Heart left ventricle (tissue), 13 donors: ENCODE measurements around the gene ISG15.

Experiments used
- CTCF ChIP-seq, 12 donors: fragments of 200-600 bp; sonication (generic) in 4 of 12; IDR thresholded peaks; one replicate each; pipeline versions ENCODE4 v1.5.0 to v1.8.0; 2018 to 2022; ENCODE audit warnings: antibody characterized with exemption in 12 of 12, mild to moderate bottlenecking in 5 of 12
- POLR2A ChIP-seq, 2 donors: fragments of 450-650 bp; IDR thresholded peaks; one replicate each; pipeline ENCODE4 v1.6.1; 2017; ENCODE audit warnings: antibody characterized with exemption in 2 of 2, mild to moderate bottlenecking in 2 of 2, moderate library complexity in 2 of 2
- donor health status: ischemic (EF 13 %, LVEDD 7.1; RV severe dilation, severe dysfunction).
- donor health status: DM: no; HTN: yes; CAD: no.
- donor health status: DM: no; HTN: no; CAD: no.
- donor health status: ischemic (EF 25% LVEDD 6.9; RV normal size, moderate dysfunction).
- donor health status: ischemic (EF 25% LVEDD 5.7; RV mildly dilated, moderate dysfunction).
- donor health status: ischemic (EF 35%, LVEDD 5.7; RV mildly dilated, moderate dysfunction).
- donor health status: nonischemic (EF 11% LVEDD 7.7; RV severe dilation, severe dysfunction).
- donor health status: DM: yes; HTN: yes; CAD: no.
- donor health status: PGD.
- donor health status: ischemic (EF 29% LVEDD 5.4; RV normal size, mild dysfunction).
- donor health status: nonischemic (EF 23%, LVEDD 6.1; RV moderate dilation, normal function).

GRCh38 chr1:1031659-1032235, 18.4 kb downstream of the ISG15 start:
- TF ChIP-seq CTCF (IDR thresholded peaks at IDR 0.05) (no peak), POLR2A (IDR thresholded peaks at IDR 0.05) (no peak)
